Common myeloid progenitor, CD34-positive (primary cell): ENCODE data around the gene LAT.
"Not testable (repeated sequence)": the region's sequence is repeated elsewhere in the genome, so short reads cannot be mapped to it uniquely, and the experiment has no call there.

ENCODE experiments used
- CTCF ChIA-PET: fragments of 350-600 bp; sonication (Branson Sonifier 250); formaldehyde crosslinking; loops from one replicate; lab custom pipeline; 2021; ENCODE audit warnings: antibody characterized with exemption; lab: Charles Lee
- POLR2A ChIA-PET: fragments of 350-600 bp; sonication (Branson Sonifier 250); formaldehyde crosslinking; loops from one replicate; lab custom pipeline; 2021; ENCODE audit warnings: antibody characterized with exemption; lab: Charles Lee
- DNase-seq, 3 donors: peaks; one replicate each; pipeline versions ENCODE4 v3.0.0 to v3.0.0-alpha.2; 2013
- H3K27ac ChIP-seq, 2 experiments: 1 replicate in 1 of 2; 2 replicates in 1 of 2; pipeline ENCODE4 v1.7.0; 2013; ENCODE audit warnings: inconsistent platforms in 2 of 2, low read length in 2 of 2, mild to moderate bottlenecking in 2 of 2, low read depth in 1 of 2, moderate library complexity in 1 of 2; ENCODE audit not compliant: severe bottlenecking in 2 of 2, insufficient read depth in 1 of 2, poor library complexity in 1 of 2
- H3K27me3 ChIP-seq, 5 experiments: replicated peaks in 2 of 5; 1 replicate in 3 of 5; 2 replicates in 2 of 5; pipeline versions ENCODE4 v1.6.1 to v1.7.0; 2013; ENCODE audit warnings: low read length in 4 of 5, mild to moderate bottlenecking in 2 of 5, moderate library complexity in 2 of 5, inconsistent platforms in 1 of 5; ENCODE audit not compliant: insufficient read depth in 5 of 5, control insufficient read depth in 4 of 5
- H3K36me3 ChIP-seq, 4 experiments: 1 replicate in 2 of 4; 2 replicates in 2 of 4; pipeline versions ENCODE4 v1.6.1 to v1.7.0; 2013; ENCODE audit warnings: low read length in 3 of 4, control low read depth in 1 of 4, mild to moderate bottlenecking in 1 of 4; ENCODE audit not compliant: control insufficient read depth in 4 of 4, insufficient read depth in 4 of 4
- H3K4me1 ChIP-seq, 4 experiments: 1 replicate in 3 of 4; 2 replicates in 1 of 4; pipeline versions ENCODE4 v1.6.1 to v1.7.1; 2013; ENCODE audit warnings: low read length in 3 of 4, mild to moderate bottlenecking in 3 of 4, control low read depth in 1 of 4, inconsistent platforms in 1 of 4, moderate library complexity in 1 of 4; ENCODE audit not compliant: control insufficient read depth in 4 of 4, insufficient read depth in 4 of 4; ENCODE audit errors: control extremely low read depth in 1 of 4
- H3K4me3 ChIP-seq, 7 experiments: 1 replicate in 4 of 7; 2 replicates in 3 of 7; pipeline versions ENCODE4 v1.5.1 to v1.7.0; 2013; ENCODE audit warnings: mild to moderate bottlenecking in 7 of 7, low read length in 6 of 7, moderate library complexity in 6 of 7, inconsistent platforms in 2 of 7, low read depth in 2 of 7, control low read depth in 1 of 7; ENCODE audit not compliant: insufficient read depth in 4 of 7, control insufficient read depth in 1 of 7; ENCODE audit errors: extremely low read depth in 1 of 7
- H3K9me3 ChIP-seq, 5 experiments: 1 replicate in 4 of 5; 2 replicates in 1 of 5; pipeline versions ENCODE4 v1.6.1 to v1.7.1; 2013; ENCODE audit warnings: low read length in 4 of 5, mild to moderate bottlenecking in 2 of 5, inconsistent platforms in 1 of 5, low read depth in 1 of 5, moderate library complexity in 1 of 5; ENCODE audit not compliant: control insufficient read depth in 4 of 5, insufficient read depth in 2 of 5; ENCODE audit errors: control extremely low read depth in 1 of 5
- WGBS: methylation state at CpG from one replicate; pipeline ENCODE4 v1.1.5; 2013; ENCODE audit not compliant: insufficient coverage; 5-methylcytosine and 5-hydroxymethylcytosine counted together

LAT gene

DNA sequence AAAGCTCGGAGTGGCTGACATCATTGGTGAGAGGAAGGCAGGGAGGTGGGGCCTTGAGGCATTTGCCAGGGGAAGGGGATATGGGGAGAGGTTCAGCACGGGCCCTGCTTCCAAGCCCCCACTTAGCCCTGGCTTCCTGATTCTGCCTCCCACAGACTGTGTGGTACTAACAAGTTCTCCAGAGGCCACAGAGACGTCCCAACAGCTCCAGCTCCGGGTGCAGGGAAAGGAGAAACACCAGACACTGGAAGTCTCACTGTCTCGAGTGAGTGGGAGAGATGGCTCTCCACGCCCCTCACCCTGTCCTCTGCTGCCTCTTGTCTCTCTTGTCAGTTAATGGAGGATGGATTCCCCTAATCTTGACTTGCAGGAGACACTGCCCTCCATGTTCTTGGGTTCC is 26.0 kb upstream of the LAT start:
- WGBS = 100% methylated on average over 3 of the region's 6 CpGs
- Histone ChIP-seq H3K27me3 (no peaks in the 10 kb centered on the region), H3K9me3 (no peaks in the 10 kb centered on the region), H3K4me3 (no peak overlapping the region), H3K27ac (no peak overlapping the region), H3K36me3 (peaks cover 11 to 88% (median 69%) of the 10 kb centered on the region in 4 experiments), H3K4me1 (no peaks in the 10 kb centered on the region)
- ChIA-PET CTCF (interaction anchor here (1.0 to 1.7 kb wide), 2 partner anchors 10 to 14 kb away, joined by 3 read pairs; no protein-coding TSS in a partner anchor), POLR2A (no interaction called here)
- DNase-seq = no peak

DNA sequence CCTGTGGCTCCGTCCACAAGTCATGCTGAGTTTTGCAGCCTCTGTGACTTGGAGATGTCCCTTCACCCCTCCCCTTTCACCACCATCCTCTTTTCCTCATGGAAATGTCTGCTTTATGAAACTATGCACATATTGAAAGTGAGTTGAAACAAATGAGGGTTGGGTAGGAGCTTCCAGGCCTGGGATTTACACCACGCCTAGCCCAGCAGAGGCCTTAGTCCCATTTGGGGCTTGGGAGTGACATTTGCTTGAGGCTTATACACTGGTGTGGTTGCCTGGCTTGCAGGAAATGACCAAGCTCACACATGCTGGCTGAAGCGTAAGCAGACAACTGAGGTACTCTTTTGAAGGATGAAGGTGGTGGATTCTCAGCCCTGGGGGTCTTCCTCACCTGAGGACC is 20.8 kb upstream of the LAT start:
- ChIA-PET POLR2A (no interaction called here), CTCF (interaction anchor here (3.1 kb wide), 1 partner anchor 9 kb away, joined by 11 read pairs; the partner anchor contains the start of gene SPNS1)
- H3K4me3 ChIP-seq = no peak overlapping the region
- no peaks in the 10 kb centered on the region for H3K4me1 ChIP-seq
- H3K36me3 ChIP-seq = peaks cover 7 to 57% (median 44%) of the 10 kb centered on the region in 4 experiments
- no peak for DNase-seq
- H3K27me3 ChIP-seq = no peaks in the 10 kb centered on the region
- H3K27ac ChIP-seq = no peak overlapping the region
- WGBS = 94% methylated on average over 2 of the region's 3 CpGs
- H3K9me3 ChIP-seq = no peaks in the 10 kb centered on the region

DNA sequence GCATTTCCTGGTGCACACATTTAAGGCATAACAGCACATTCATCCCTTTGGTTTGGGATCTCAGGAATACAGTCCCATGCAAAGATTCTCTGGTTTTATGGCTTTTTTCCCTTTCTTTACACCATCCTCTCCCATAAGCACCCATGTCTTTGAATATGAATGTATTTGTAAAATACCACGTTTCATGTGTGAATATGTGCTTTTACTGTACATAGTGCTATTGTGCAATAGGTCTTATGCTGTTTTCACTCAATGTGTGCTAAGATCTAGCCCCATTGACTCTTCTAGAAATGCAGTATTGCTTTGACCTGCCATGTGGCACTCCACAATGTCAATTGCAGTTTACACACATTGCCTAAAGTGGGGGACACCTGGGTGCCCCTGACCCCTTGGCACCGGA is 20.4 kb upstream of the LAT start:
- Histone ChIP-seq H3K27me3 (no peaks in the 10 kb centered on the region), H3K4me1 (no peaks in the 10 kb centered on the region), H3K36me3 (peaks cover 7 to 53% (median 40%) of the 10 kb centered on the region in 4 experiments), H3K27ac (no peak overlapping the region), H3K4me3 (no peak overlapping the region), H3K9me3 (no peaks in the 10 kb centered on the region)
- no peak for DNase-seq
- WGBS = 100% methylated on average over 1 of the region's 2 CpGs
- POLR2A ChIA-PET = no interaction called here
- CTCF ChIA-PET = no interaction called here

DNA sequence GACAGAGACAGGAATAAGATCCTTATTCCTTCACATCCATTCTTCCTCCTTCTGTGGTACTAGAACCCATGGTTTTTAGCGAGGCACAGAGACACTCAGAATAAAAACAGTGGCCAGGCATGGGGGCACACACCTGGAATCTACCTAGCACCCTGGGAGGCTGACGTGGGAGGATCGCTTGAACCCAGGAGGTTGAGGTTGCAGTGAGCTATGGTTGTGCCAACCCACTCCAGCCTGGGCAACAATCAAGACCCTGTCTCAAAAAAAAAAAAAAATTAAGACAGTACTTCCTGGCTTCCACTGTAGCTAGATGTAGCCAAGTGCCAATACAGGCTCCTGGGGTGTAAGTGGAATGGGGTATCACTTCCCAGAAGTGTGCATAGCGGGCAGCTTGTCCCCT is 17.7 kb upstream of the LAT start:
- Histone ChIP-seq H3K4me3 (no peak overlapping the region), H3K27me3 (no peaks in the 10 kb centered on the region), H3K9me3 (no peaks in the 10 kb centered on the region), H3K27ac (no peak overlapping the region), H3K4me1 (no peaks in the 10 kb centered on the region), H3K36me3 (peaks cover 2 to 32% (median 29%) of the 10 kb centered on the region in 4 experiments)
- CTCF ChIA-PET = no interaction called here
- no peak for DNase-seq
- 94% methylated on average over 4 of the region's 4 CpGs for WGBS
- POLR2A ChIA-PET = interaction anchor here (0.6 kb wide), 1 partner anchor 17 kb away, joined by 4 read pairs; no protein-coding TSS in a partner anchor

DNA sequence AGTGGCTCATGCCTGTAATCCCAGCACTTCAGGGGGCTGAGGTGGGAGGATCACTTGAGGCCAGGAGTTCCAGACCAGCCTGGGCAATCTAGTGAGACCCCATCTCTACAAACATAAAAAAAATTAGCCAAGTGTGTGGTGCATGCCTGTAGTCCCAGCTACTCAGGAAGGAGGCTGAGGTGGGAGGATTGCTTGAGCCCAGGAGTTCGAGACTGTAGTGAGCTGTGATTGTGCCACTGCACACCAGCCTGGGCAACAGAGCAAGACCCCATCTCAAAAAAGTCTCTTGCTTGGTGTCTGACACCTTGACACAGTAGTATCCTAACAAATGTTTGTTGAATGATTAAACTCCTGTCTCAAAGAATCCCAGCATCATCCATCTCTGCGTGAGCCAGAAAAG is 15.2 kb upstream of the LAT start:
- H3K36me3 ChIP-seq, H3K27me3 ChIP-seq, DNase-seq, H3K9me3 ChIP-seq, H3K27ac ChIP-seq, H3K4me1 ChIP-seq, H3K4me3 ChIP-seq, POLR2A ChIA-PET: not testable (repeated sequence)
- CTCF ChIA-PET = interaction anchor here (1.5 kb wide), 1 partner anchor 11 kb away, joined by 3 read pairs; no protein-coding TSS in a partner anchor
- 100% methylated on average over 2 of the region's 2 CpGs for WGBS

DNA sequence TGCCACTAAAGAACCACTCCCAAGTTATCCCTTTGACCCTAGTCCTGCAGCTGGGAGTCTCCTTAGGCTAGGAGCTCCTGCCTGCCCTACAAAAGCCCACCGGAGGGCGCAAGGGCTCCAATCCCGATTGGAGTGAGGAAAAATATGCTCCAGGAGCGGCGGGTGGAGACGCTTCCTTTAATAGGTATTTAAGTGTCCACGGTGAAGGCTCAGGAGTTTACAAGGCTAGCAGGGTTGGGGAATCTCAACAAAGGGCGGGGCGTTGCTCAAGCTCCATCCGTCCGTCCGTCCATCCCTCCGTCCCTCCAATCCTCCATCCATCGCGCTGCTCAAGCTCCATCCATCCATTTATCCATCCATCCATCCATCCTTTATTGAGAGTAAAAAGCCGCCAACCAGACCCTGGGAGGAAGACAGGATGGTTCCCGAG is 10.8 kb upstream of the LAT start:
- CTCF ChIA-PET = interaction anchor here (0.6 to 2.3 kb wide), 8 partner anchors 9 to 40 kb away, joined by 3 to 11 read pairs (median 4); partner anchors contain the start of gene LAT
- peaks cover 0 to 15% (median 12%) of the 10 kb centered on the region in 4 experiments for H3K4me1 ChIP-seq
- no peaks in the 10 kb centered on the region for H3K27me3 ChIP-seq
- H3K4me3 ChIP-seq = peak overlapping the region; percentile 82 to 99 (median 96)
- H3K9me3 ChIP-seq = no peaks in the 10 kb centered on the region
- peak in 2 of 3 donors; percentile 11 to 13 for DNase-seq
- POLR2A ChIA-PET = no interaction called here
- H3K36me3 ChIP-seq = peaks cover 2 to 17% (median 9%) of the 10 kb centered on the region in 4 experiments
- peak overlapping the region; percentile 72 to 83 for H3K27ac ChIP-seq
- 0% methylated on average over 16 of the region's 17 CpGs for WGBS

DNA sequence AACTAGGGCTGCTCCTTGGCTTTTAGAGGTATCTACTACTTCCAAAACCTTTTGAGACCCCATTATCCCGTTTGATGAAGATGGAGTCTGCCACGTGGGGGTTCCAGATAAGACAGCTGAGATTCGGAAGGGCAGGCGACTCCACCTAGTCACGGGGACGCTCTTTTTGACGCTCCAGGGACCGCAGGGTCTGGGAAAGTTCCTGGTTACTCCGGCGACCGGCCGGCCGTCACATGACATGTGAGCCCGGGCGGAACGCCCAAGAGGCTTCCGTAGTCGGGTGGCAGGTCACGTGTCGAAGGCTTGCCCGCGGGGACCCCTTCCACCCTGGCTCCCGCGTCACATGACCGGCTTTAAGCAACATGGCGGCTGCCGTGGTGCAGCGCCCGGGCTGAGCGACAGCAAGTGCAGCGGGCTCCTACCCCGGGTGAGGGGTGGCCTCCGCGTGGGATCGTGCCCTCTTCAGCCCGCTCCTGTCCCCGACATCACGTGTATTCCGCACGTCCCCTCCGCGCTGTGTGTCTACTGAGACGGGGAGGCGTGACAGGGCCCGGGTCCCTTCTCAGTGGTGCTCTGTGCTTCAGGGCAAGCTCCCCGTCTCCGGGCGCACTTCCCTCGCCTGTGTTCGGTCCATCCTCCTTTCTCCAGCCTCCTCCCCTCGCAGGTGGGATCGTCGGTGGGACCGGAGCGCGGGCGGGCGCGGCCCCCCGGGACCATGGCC is 10.3 kb upstream of the LAT start, which contains the start of gene SPNS1:
TSS of gene SPNS1 (plus strand) at position 342 of the 721 bp plus-strand sequence. CDS start at position 716, 374 bp downstream.
- CTCF ChIA-PET = interaction anchor here (1.0 to 2.3 kb wide), 8 partner anchors 8 to 49 kb away, joined by 3 to 11 read pairs (median 4); partner anchors contain the start of gene LAT

More for the DNA sequence above, 10.3 kb upstream of the LAT start, which contains the start of gene SPNS1:
- Histone ChIP-seq H3K36me3 (peaks cover 2 to 21% (median 11%) of the 10 kb centered on the region in 4 experiments), H3K4me1 (peaks cover 0 to 15% (median 12%) of the 10 kb centered on the region in 4 experiments), H3K27ac (peak within 1 kb of the TSS; percentile 72 to 83), H3K9me3 (no peaks in the 10 kb centered on the region), H3K4me3 (peak within 1 kb of the TSS; percentile 82 to 99 (median 96)), H3K27me3 (no peaks in the 10 kb centered on the region)
- POLR2A ChIA-PET = no interaction called here
- DNase-seq = peak; percentile 94 to 96 (median 96)
- WGBS = under 1% methylated on average over 54 of the region's 60 CpGs
